ENCODE results near the gene ARMS2. TPM values are rescaled to one million over a fixed set of nuclear protein-coding genes. Genes with fewer than 3 reads are reported as not detected.

The ARMS2 gene
- total RNA-seq, 1 experiment from 2014 or later: not detected

GRCh38 chr10:122505885-122506645 lies 51.6 kb downstream of the ARMS2 start:
- POLR2A ChIA-PET: no interaction called here
- peak overlapping the region; percentile 27; the same call in 1 of the 2 replicates for H3K27ac Mint-ChIP-seq
- DNase-seq (ENCODE audit: low spot score): no peak
- H3K9me3 Mint-ChIP-seq: no peaks in the 10 kb centered on the region
- ATAC-seq: no peak
- no peak overlapping the region for H3K4me3 Mint-ChIP-seq
- TF ChIP-seq, protein P1, sequence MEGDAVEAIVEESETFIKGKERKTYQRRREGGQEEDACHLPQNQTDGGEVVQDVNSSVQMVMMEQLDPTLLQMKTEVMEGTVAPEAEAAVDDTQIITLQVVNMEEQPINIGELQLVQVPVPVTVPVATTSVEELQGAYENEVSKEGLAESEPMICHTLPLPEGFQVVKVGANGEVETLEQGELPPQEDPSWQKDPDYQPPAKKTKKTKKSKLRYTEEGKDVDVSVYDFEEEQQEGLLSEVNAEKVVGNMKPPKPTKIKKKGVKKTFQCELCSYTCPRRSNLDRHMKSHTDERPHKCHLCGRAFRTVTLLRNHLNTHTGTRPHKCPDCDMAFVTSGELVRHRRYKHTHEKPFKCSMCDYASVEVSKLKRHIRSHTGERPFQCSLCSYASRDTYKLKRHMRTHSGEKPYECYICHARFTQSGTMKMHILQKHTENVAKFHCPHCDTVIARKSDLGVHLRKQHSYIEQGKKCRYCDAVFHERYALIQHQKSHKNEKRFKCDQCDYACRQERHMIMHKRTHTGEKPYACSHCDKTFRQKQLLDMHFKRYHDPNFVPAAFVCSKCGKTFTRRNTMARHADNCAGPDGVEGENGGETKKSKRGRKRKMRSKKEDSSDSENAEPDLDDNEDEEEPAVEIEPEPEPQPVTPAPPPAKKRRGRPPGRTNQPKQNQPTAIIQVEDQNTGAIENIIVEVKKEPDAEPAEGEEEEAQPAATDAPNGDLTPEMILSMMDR (IDR thresholded peaks at IDR 0.05): no peak
- TF ChIP-seq E2F5 (CRISPR knock-in tag; IDR thresholded peaks at IDR 0.05) (no peak), ESRRA (CRISPR knock-in tag; IDR thresholded peaks at IDR 0.05; ENCODE audit: borderline replicate concordance) (no peak), AFF4 (CRISPR knock-in tag; IDR thresholded peaks at IDR 0.05; ENCODE audit: borderline replicate concordance) (no peak), ZNF121 (CRISPR knock-in tag; IDR thresholded peaks at IDR 0.05) (no peak), HMGA2 (CRISPR knock-in tag; IDR thresholded peaks at IDR 0.05) (no peak), ZNF671 (CRISPR knock-in tag; IDR thresholded peaks at IDR 0.05) (no peak), NR2C2 (CRISPR knock-in tag; IDR thresholded peaks at IDR 0.05) (no peak), CBFB (CRISPR knock-in tag; IDR thresholded peaks at IDR 0.05; ENCODE audit: low read depth) (no peak), JAZF1 (CRISPR knock-in tag; IDR thresholded peaks at IDR 0.05) (no peak)
- TF ChIP-seq, protein P2, sequence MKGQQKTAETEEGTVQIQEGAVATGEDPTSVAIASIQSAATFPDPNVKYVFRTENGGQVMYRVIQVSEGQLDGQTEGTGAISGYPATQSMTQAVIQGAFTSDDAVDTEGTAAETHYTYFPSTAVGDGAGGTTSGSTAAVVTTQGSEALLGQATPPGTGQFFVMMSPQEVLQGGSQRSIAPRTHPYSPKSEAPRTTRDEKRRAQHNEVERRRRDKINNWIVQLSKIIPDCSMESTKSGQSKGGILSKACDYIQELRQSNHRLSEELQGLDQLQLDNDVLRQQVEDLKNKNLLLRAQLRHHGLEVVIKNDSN (CRISPR knock-in tag; IDR thresholded peaks at IDR 0.05): no peak
- TF ChIP-seq, protein P3, sequence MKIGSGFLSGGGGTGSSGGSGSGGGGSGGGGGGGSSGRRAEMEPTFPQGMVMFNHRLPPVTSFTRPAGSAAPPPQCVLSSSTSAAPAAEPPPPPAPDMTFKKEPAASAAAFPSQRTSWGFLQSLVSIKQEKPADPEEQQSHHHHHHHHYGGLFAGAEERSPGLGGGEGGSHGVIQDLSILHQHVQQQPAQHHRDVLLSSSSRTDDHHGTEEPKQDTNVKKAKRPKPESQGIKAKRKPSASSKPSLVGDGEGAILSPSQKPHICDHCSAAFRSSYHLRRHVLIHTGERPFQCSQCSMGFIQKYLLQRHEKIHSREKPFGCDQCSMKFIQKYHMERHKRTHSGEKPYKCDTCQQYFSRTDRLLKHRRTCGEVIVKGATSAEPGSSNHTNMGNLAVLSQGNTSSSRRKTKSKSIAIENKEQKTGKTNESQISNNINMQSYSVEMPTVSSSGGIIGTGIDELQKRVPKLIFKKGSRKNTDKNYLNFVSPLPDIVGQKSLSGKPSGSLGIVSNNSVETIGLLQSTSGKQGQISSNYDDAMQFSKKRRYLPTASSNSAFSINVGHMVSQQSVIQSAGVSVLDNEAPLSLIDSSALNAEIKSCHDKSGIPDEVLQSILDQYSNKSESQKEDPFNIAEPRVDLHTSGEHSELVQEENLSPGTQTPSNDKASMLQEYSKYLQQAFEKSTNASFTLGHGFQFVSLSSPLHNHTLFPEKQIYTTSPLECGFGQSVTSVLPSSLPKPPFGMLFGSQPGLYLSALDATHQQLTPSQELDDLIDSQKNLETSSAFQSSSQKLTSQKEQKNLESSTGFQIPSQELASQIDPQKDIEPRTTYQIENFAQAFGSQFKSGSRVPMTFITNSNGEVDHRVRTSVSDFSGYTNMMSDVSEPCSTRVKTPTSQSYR (CRISPR knock-in tag; IDR thresholded peaks at IDR 0.05): no peak
- CTCF ChIA-PET: no interaction called here
- no peaks in the 10 kb centered on the region for H3K36me3 Mint-ChIP-seq
- peaks cover 5% of the 10 kb centered on the region; the same call in 1 of the 2 replicates for H3K4me1 Mint-ChIP-seq
- no peaks in the 10 kb centered on the region for H3K27me3 Mint-ChIP-seq (ENCODE audit: low read depth)

Small RNA genes within 50 kb of the gene (microRNA-seq; reads per million reads assigned to microRNA genes)
- not detected for gene MIR3941 (ENCODE audit: borderline number of aligned reads)

Other genes with a start within 250 kb of the ARMS2 start
- not detected in 3 replicates for gene BTBD16, start 183.4 kb upstream of the ARMS2 start, total RNA-seq (2021)
- gene PLEKHA1, start 79.9 kb upstream of the ARMS2 start, total RNA-seq (2021): 34.6 to 46.6 TPM (median 43.7 TPM) in 3 replicates
- 15.4 to 18.3 TPM (median 16.0 TPM) in 3 replicates for gene HTRA1, start 6.9 kb downstream of the ARMS2 start, total RNA-seq (2021)
- gene DMBT1, start 106.1 kb downstream of the ARMS2 start, total RNA-seq (2021): 0.09 to 0.18 TPM (median 0.13 TPM) in 3 replicates
- gene C10orf120, start 245.2 kb downstream of the ARMS2 start, total RNA-seq (2021): not detected in 3 replicates